ENCODE measurements around the gene VIPR1.

The VIPR1 gene

DNA sequence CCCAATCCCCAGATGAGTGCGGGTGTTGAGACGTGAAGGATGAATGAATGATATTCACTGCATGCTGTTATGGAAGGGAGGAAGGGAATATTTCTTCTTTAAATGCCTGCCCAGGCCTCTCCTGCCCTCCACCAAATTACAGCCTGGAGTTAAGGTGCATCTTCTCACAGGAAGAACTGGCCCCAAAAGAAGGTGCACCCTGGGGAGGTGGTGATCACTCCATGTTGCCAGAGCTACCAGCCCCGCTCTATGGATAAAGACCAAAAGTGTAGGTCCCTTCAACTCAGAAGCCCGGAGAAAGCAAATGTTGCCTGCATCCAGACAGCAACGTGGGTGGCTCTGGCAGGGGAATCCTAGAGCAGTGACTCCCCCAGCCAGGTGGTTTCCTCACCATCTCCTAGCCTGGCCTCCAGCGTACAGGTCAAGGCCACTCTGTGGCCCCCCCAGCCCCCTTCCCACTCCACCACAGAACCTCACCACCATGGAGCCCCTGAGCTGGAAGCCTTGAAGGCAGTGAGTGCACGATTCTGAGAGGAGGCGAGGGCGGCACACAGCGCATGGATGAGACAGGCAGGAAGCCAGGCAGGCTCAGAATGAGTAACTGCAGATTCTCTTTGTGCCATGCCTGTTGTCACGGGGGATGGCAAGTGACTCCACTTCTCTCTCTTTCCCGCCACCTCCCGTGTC, 3.5 kb upstream of the VIPR1 start:
- TF ChIP-seq SIN3A (IDR thresholded peaks at IDR 0.05; ENCODE audit: borderline replicate concordance, insufficient read depth, low read length): no peak
- TF ChIP-seq, protein P1, sequence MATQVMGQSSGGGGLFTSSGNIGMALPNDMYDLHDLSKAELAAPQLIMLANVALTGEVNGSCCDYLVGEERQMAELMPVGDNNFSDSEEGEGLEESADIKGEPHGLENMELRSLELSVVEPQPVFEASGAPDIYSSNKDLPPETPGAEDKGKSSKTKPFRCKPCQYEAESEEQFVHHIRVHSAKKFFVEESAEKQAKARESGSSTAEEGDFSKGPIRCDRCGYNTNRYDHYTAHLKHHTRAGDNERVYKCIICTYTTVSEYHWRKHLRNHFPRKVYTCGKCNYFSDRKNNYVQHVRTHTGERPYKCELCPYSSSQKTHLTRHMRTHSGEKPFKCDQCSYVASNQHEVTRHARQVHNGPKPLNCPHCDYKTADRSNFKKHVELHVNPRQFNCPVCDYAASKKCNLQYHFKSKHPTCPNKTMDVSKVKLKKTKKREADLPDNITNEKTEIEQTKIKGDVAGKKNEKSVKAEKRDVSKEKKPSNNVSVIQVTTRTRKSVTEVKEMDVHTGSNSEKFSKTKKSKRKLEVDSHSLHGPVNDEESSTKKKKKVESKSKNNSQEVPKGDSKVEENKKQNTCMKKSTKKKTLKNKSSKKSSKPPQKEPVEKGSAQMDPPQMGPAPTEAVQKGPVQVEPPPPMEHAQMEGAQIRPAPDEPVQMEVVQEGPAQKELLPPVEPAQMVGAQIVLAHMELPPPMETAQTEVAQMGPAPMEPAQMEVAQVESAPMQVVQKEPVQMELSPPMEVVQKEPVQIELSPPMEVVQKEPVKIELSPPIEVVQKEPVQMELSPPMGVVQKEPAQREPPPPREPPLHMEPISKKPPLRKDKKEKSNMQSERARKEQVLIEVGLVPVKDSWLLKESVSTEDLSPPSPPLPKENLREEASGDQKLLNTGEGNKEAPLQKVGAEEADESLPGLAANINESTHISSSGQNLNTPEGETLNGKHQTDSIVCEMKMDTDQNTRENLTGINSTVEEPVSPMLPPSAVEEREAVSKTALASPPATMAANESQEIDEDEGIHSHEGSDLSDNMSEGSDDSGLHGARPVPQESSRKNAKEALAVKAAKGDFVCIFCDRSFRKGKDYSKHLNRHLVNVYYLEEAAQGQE (IDR thresholded peaks at IDR 0.05; ENCODE audit: insufficient read depth in 1 of 2, low read depth in 2 of 2, low read length in 2 of 2): no peak
- TF ChIP-seq TAF1 (IDR thresholded peaks at IDR 0.05; ENCODE audit: borderline replicate concordance, insufficient read depth, low read length): no peak
- no peak for TF ChIP-seq POLR2AphosphoS5 (IDR thresholded peaks at IDR 0.05; ENCODE audit: low read depth, low read length)
- no peak for TF ChIP-seq FOXP2 (optimal IDR thresholded peaks at IDR 0.05; ENCODE audit: borderline replicate concordance, extremely low read depth, extremely low read length, insufficient read depth)

DNA sequence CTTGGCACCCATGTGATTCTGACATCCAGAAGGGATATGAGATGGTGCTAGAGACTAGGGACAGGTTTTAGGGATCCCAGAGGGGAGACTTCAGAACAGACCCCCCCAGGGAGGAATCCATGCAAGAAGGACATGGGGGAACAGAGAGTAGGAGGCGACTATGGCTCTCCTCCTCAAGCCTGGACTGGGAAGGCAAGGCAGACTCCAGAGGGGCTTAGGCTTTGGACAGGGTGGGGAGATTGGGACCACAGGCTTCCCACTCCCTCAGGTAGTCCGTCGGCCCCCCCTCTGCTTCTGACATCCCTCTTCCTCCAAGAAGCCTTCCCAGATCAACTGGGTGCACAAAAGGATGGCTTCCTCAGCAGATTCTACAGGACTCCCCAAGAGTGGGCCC, 3.0 kb upstream of the VIPR1 start:
- TF ChIP-seq FOXP2 (optimal IDR thresholded peaks at IDR 0.05; ENCODE audit: borderline replicate concordance, extremely low read depth, extremely low read length, insufficient read depth): no peak

DNA sequence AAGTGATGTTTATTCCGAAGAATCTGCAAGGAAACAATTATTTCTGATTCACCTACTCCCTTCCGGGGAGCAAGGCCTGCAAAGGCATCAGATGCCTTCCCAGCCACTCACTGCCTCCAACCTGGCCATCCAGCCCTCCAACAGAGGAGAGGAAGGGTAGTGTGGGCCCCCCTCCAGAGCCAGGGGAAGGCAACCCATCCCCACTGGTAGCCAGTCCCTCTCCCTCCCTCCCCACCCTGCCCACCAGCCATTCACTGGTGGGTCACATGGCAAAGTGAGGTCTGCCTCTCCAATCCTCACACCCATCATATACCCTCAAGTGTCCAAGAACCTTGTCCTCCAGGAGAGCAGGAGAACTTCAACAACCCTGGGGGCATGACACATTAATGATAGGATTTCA, 2.4 kb upstream of the VIPR1 start:
- TF ChIP-seq TAF1 (IDR thresholded peaks at IDR 0.05; ENCODE audit: borderline replicate concordance, insufficient read depth, low read length) (no peak), POLR2AphosphoS5 (IDR thresholded peaks at IDR 0.05; ENCODE audit: low read depth, low read length) (no peak), FOXP2 (optimal IDR thresholded peaks at IDR 0.05; ENCODE audit: borderline replicate concordance, extremely low read depth, extremely low read length, insufficient read depth) (no peak), SIN3A (IDR thresholded peaks at IDR 0.05; ENCODE audit: borderline replicate concordance, insufficient read depth, low read length) (no peak)
- TF ChIP-seq, protein P1 (IDR thresholded peaks at IDR 0.05; ENCODE audit: insufficient read depth in 1 of 2, low read depth in 2 of 2, low read length in 2 of 2): no peak

DNA sequence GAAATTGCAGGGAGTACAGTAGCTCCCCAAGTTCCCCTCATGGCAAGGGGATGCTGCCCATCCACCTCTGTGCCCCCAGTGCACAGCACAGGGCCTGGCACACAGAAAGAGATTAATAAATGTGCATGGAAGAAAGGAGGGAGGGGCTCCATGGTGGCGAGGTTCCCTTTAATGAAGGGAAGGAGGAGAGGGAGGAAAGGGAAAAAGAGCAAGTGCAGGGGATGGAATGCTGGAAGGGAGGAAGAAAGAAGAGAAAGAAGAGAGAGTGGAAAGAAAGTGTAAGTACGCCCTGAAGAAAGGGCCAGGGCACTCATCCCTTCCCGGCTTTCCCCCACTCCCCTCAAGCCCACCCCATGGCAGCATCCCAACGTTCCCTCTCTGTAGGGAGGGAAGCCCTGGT, 1.5 kb upstream of the VIPR1 start:
- TF ChIP-seq SIN3A (IDR thresholded peaks at IDR 0.05; ENCODE audit: borderline replicate concordance, insufficient read depth, low read length) (no peak), POLR2AphosphoS5 (IDR thresholded peaks at IDR 0.05; ENCODE audit: low read depth, low read length) (no peak), TAF1 (IDR thresholded peaks at IDR 0.05; ENCODE audit: borderline replicate concordance, insufficient read depth, low read length) (no peak), FOXP2 (optimal IDR thresholded peaks at IDR 0.05; ENCODE audit: borderline replicate concordance, extremely low read depth, extremely low read length, insufficient read depth) (no peak)
- TF ChIP-seq, protein P1 (IDR thresholded peaks at IDR 0.05; ENCODE audit: insufficient read depth in 1 of 2, low read depth in 2 of 2, low read length in 2 of 2): no peak

DNA sequence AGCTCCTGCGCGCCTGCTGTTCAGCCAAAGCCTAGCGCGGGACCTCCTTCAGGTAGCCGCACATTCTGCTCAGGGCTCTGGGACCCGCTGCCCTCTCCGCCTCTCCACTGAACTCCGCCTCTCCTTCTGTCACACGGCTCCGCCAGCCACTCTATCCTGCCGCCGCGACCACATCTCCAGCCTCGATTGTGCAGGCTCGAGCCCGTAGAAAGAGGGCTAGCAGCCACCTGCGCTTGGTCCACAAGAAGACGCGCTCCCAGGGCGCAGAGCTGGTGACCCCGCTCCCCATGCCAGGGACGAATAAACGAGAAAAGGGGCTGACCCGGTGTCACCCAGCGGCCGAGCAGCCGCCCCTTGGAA, 1.1 kb upstream of the VIPR1 start:
- TF ChIP-seq TAF1 (IDR thresholded peaks at IDR 0.05; ENCODE audit: borderline replicate concordance, insufficient read depth, low read length) (no peak), FOXP2 (optimal IDR thresholded peaks at IDR 0.05; ENCODE audit: borderline replicate concordance, extremely low read depth, extremely low read length, insufficient read depth) (no peak), SIN3A (IDR thresholded peaks at IDR 0.05; ENCODE audit: borderline replicate concordance, insufficient read depth, low read length) (no peak), POLR2AphosphoS5 (IDR thresholded peaks at IDR 0.05; ENCODE audit: low read depth, low read length) (no peak)
- TF ChIP-seq, protein P1 (IDR thresholded peaks at IDR 0.05; ENCODE audit: insufficient read depth in 1 of 2, low read depth in 2 of 2, low read length in 2 of 2): no peak
